SK-N-SH (cell line): ENCODE data around the gene C11orf42. TPM values are rescaled to one million over a fixed set of nuclear protein-coding genes. Genes with fewer than 3 reads are reported as not detected.

ENCODE experiments used
- CTCF ChIA-PET: fragments of 300-600, 350-600 bp; formaldehyde crosslinking; extraction: SDS; loops from one replicate; lab custom pipeline; 2021; lab: Yijun Ruan, JAX
- POLR2A ChIA-PET: fragments of 350-600 bp; sonication (Branson Sonifier 250); formaldehyde crosslinking; extraction: SDS; loops from one replicate; lab custom pipeline; 2020; ENCODE audit warnings: antibody characterized with exemption, inconsistent platforms; lab: Yijun Ruan, JAX
- DNase-seq: peaks from one replicate; pipeline ENCODE4 v3.0.0; 2012
- H2AFZ ChIP-seq: fragments of 200-600 bp; sonication (generic); 2 replicates; pipeline ENCODE4 v1.8.1; 2016; ENCODE audit warnings: antibody characterized with exemption, mild to moderate bottlenecking, low read depth
- H3F3A ChIP-seq: fragments of 200-600 bp; sonication (generic); replicated peaks from 2 replicates; pipeline ENCODE3; 2016; ENCODE audit warnings: antibody characterized with exemption, mild to moderate bottlenecking; ENCODE audit not compliant: insufficient read depth
- H3K27ac ChIP-seq, 2 experiments: fragments of 200-500 bp in 1 of 2; fragments of 200-600 bp in 1 of 2; sonication (Bioruptor generic) in 1 of 2; sonication (generic), shearing (Covaris generic) in 1 of 2; 2 replicates each; pipeline versions ENCODE4 v1.5.1 to v1.6.1; 2014 to 2016; ENCODE audit warnings: low read depth in 2 of 2, inconsistent platforms in 1 of 2, low read length in 1 of 2, mild to moderate bottlenecking in 1 of 2, mixed read lengths in 1 of 2
- H3K27me3 ChIP-seq: fragments of 200-600 bp; sonication (generic), shearing (Covaris generic); 2 replicates; pipeline ENCODE4 v1.6.1; 2016; ENCODE audit warnings: mixed run types; ENCODE audit not compliant: insufficient read depth
- H3K36me3 ChIP-seq, 2 experiments: fragments of 200-500 bp in 1 of 2; fragments of 200-600 bp in 1 of 2; sonication (Bioruptor generic) in 1 of 2; sonication (generic) in 1 of 2; replicated peaks in 1 of 2; 2 replicates each; pipeline versions ENCODE3 to v1.5.1; 2014 to 2016; ENCODE audit warnings: low read length in 1 of 2, mild to moderate bottlenecking in 1 of 2; ENCODE audit not compliant: insufficient read depth in 2 of 2, control insufficient read depth in 1 of 2
- H3K4me1 ChIP-seq, 2 experiments: fragments of 200-500 bp in 1 of 2; fragments of 200-600 bp in 1 of 2; sonication (Bioruptor generic) in 1 of 2; sonication (generic), shearing (Covaris generic) in 1 of 2; 2 replicates each; pipeline versions ENCODE4 v1.5.1 to v1.6.1; 2014 to 2016; ENCODE audit warnings: low read depth in 1 of 2, low read length in 1 of 2, mixed run types in 1 of 2; ENCODE audit not compliant: insufficient read depth in 2 of 2, control insufficient read depth in 1 of 2
- H3K4me2 ChIP-seq: fragments of 200-600 bp; sonication (generic), shearing (Covaris generic); 2 replicates; pipeline ENCODE4 v1.6.1; 2017; ENCODE audit warnings: mixed run types
- H3K4me3 ChIP-seq, 2 experiments: fragments of 200-500 bp in 1 of 2; fragments of 200-600 bp in 1 of 2; sonication (Bioruptor generic) in 1 of 2; sonication (generic), shearing (Covaris generic) in 1 of 2; 2 replicates each; pipeline versions ENCODE4 v1.5.1 to v1.8.1; 2014 to 2016; ENCODE audit warnings: low read depth in 2 of 2, inconsistent platforms in 1 of 2, low read length in 1 of 2, mild to moderate bottlenecking in 1 of 2, mixed read lengths in 1 of 2, moderate library complexity in 1 of 2
- H3K79me2 ChIP-seq: fragments of 200-600 bp; sonication (generic); 2 replicates; pipeline ENCODE4 v1.8.1; 2017; ENCODE audit warnings: mild to moderate bottlenecking; ENCODE audit not compliant: insufficient read depth
- H3K9ac ChIP-seq: fragments of 200-600 bp; sonication (generic); 2 replicates; pipeline ENCODE4 v1.6.1; 2017; ENCODE audit warnings: mixed run types
- H3K9me2 ChIP-seq: fragments of 200-600 bp; sonication (generic); 2 replicates; pipeline ENCODE4 v1.6.1; 2017; ENCODE audit warnings: mixed run types
- H3K9me3 ChIP-seq: fragments of 200-600 bp; sonication (generic); 2 replicates; pipeline ENCODE4 v1.6.1; 2017; ENCODE audit warnings: mixed run types, mild to moderate bottlenecking, moderate library complexity
- H4K20me1 ChIP-seq: fragments of 200-600 bp; sonication (generic); 2 replicates; pipeline ENCODE4 v1.6.1; 2017; ENCODE audit warnings: mild to moderate bottlenecking, mixed run types; ENCODE audit not compliant: insufficient read depth
- CTCF ChIP-seq: fragments of 200-600 bp; sonication (generic); IDR thresholded peaks from 2 replicates; pipeline ENCODE4 v1.6.1; 2017; ENCODE audit warnings: antibody characterized with exemption, mild to moderate bottlenecking, moderate library complexity
- ELF1 ChIP-seq: IDR thresholded peaks from 2 replicates; pipeline ENCODE4 v1.4.0; 2012
- EP300 ChIP-seq, 2 experiments: IDR thresholded peaks; 2 replicates each; pipeline versions ENCODE4 v1.4.0 to v1.6.1; 2012; ENCODE audit warnings: borderline replicate concordance in 1 of 2, low read depth in 1 of 2, low read length in 1 of 2
- FOSL2 ChIP-seq: IDR thresholded peaks from 2 replicates; pipeline ENCODE4 v1.4.0; 2012; ENCODE audit warnings: low read depth, mild to moderate bottlenecking, moderate library complexity, borderline replicate concordance
- FOXJ3 ChIP-seq: sonication (generic); formaldehyde crosslinking; IDR thresholded peaks from 2 replicates; pipeline ENCODE4 v1.5.1; 2020; ENCODE audit warnings: mild to moderate bottlenecking, missing genetic modification reagents
- JUND ChIP-seq: IDR thresholded peaks from 2 replicates; pipeline ENCODE4 v1.4.0; 2012
- MAX ChIP-seq: IDR thresholded peaks from 2 replicates; pipeline ENCODE4 v1.4.0; 2012; ENCODE audit warnings: low read depth
- PBX3 ChIP-seq: IDR thresholded peaks from 2 replicates; pipeline ENCODE4; 2012
- POLR2AphosphoS5 ChIP-seq: IDR thresholded peaks from 2 replicates; pipeline ENCODE4 v1.6.1; 2012; ENCODE audit warnings: low read depth, low read length
- RCOR1 ChIP-seq: fragments of 150-350 bp; IDR thresholded peaks from 2 replicates; pipeline ENCODE4 v1.6.1; 2017; ENCODE audit warnings: antibody characterized with exemption, low read length
- RFX5 ChIP-seq: IDR thresholded peaks from 2 replicates; pipeline ENCODE4 v1.6.1; 2012; ENCODE audit warnings: mild to moderate bottlenecking, improper control_type of control experiment, low read length
- RXRA ChIP-seq: IDR thresholded peaks from 2 replicates; pipeline ENCODE4 v1.4.0; 2012; ENCODE audit warnings: low read depth, mild to moderate bottlenecking, borderline replicate concordance
- TAF1 ChIP-seq: IDR thresholded peaks from 2 replicates; pipeline ENCODE4 v1.6.1; 2012; ENCODE audit warnings: low read depth, mild to moderate bottlenecking, low read length, moderate library complexity, borderline replicate concordance
- TCF12 ChIP-seq: IDR thresholded peaks from 2 replicates; pipeline ENCODE4 v1.4.0; 2012
- TEAD4 ChIP-seq: IDR thresholded peaks from 2 replicates; pipeline ENCODE4 v1.4.0; 2012; ENCODE audit warnings: mild to moderate bottlenecking, borderline replicate concordance; ENCODE audit not compliant: insufficient read depth
- USF1 ChIP-seq: IDR thresholded peaks from 2 replicates; pipeline ENCODE4 v1.4.0; 2012; ENCODE audit warnings: low read depth, borderline replicate concordance
- WGBS: methylation state at CpG from one replicate; pipeline ENCODE4 v1.1.6; 2017; ENCODE audit warnings: low lambda C conversion rate; 5-methylcytosine and 5-hydroxymethylcytosine counted together
- polyA plus RNA-seq, 3 experiments: library from polyadenylated mRNA; depleted of rRNA; stranded (reverse); fragments of >200 nt; gene quantifications; 2 replicates each; pipeline ENCODE4 v1.2.3, GENCODE V29; 2012

C11orf42 gene
- polyA plus RNA-seq, 1 of the 3 experiments (the other 2 are of a cell fraction): not detected

- H3K79me2 ChIP-seq: peaks cover 5% of the 10 kb centered on the region
- H3K9me3 ChIP-seq: no peaks in the 10 kb centered on the region
- H3K4me1 ChIP-seq: peaks cover 0 to 4% of the 10 kb centered on the region in 2 experiments; a peak in 1 of 4 replicates
- H4K20me1 ChIP-seq: no peaks in the 10 kb centered on the region
- H3K9me2 ChIP-seq: no peaks in the 10 kb centered on the region
- TF ChIP-seq RFX5: no peak
- TF ChIP-seq RXRA: no peak
- TF ChIP-seq RCOR1: no peak
- TF ChIP-seq FOSL2: no peak
- TF ChIP-seq TCF12: no peak
- TF ChIP-seq FOXJ3 (CRISPR knock-in tag): no peak
- no peak for TF ChIP-seq EP300 (IDR thresholded peaks at IDR 0.05; ENCODE audit: borderline replicate concordance in 1 of 2, low read depth in 1 of 2, low read length in 1 of 2)
- no peak for TF ChIP-seq JUND
- no peak for TF ChIP-seq ELF1
- TF ChIP-seq TAF1: no peak
- TF ChIP-seq POLR2AphosphoS5: no peak
- TF ChIP-seq PBX3: no peak
- no peak for TF ChIP-seq CTCF
- no peak for TF ChIP-seq MAX
- TF ChIP-seq USF1: no peak
- no peak for TF ChIP-seq TEAD4
- ChIA-PET POLR2A (no interaction called here), CTCF (interaction anchor here (0.6 to 4.1 kb wide), 5 partner anchors 11 to 124 kb away, joined by 3 to 14 read pairs (median 4); no protein-coding TSS in a partner anchor)
- no peak within 1 kb of the TSS for H3K9ac ChIP-seq
- no peak within 1 kb of the TSS for H2AFZ ChIP-seq
- H3K36me3 ChIP-seq: no peaks in the 10 kb centered on the region
- no peak for DNase-seq
- no peak within 1 kb of the TSS for H3K4me2 ChIP-seq
- H3K27ac ChIP-seq: no peak within 1 kb of the TSS
- H3K27me3 ChIP-seq: peaks cover 26% of the 10 kb centered on the region
- peaks cover 5% of the 10 kb centered on the region for H3F3A ChIP-seq
- WGBS: 80% methylated on average over 1 of the region's 1 CpG
- H3K4me3 ChIP-seq: no peak within 1 kb of the TSS
Measured at GRCh38 chr11:6238902-6239301, 33.5 kb downstream of the C11orf42 start, which contains the start of gene CNGA4. Gene CNGA4 (plus strand): TSS chr11:6239089. CDS start chr11:6239207, 118 bp downstream.
